ENCODE data around the gene GPC3.

DNA sequence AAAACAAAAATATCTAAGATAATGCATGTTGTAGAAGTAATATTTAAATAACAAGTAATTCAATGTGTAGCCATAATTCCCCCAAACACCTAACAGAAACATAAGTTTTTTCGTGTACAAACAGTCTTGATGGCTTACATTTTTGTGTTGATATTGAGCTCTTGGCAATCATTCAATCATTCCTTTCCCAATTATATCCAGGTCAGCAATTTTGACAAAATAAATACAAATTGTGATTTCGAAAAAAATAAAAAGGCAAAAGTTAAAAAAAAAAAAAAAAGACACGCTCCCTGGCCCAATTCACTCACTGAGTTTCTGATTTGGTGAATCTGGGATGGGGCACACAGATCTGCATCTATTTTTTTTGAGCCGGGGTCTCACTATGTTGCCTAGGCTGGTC lies 382.5 kb downstream of the GPC3 start:
- TF ChIP-seq, protein P1, sequence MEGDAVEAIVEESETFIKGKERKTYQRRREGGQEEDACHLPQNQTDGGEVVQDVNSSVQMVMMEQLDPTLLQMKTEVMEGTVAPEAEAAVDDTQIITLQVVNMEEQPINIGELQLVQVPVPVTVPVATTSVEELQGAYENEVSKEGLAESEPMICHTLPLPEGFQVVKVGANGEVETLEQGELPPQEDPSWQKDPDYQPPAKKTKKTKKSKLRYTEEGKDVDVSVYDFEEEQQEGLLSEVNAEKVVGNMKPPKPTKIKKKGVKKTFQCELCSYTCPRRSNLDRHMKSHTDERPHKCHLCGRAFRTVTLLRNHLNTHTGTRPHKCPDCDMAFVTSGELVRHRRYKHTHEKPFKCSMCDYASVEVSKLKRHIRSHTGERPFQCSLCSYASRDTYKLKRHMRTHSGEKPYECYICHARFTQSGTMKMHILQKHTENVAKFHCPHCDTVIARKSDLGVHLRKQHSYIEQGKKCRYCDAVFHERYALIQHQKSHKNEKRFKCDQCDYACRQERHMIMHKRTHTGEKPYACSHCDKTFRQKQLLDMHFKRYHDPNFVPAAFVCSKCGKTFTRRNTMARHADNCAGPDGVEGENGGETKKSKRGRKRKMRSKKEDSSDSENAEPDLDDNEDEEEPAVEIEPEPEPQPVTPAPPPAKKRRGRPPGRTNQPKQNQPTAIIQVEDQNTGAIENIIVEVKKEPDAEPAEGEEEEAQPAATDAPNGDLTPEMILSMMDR (IDR thresholded peaks at IDR 0.05 in 2 of 3, conservative IDR thresholded peaks at IDR 0.05 in 1 of 3; ENCODE audit: borderline replicate concordance in 1 of 3, insufficient read depth in 1 of 3, low read depth in 2 of 3, low read length in 2 of 3), result no peak
- TF ChIP-seq, protein P2, sequence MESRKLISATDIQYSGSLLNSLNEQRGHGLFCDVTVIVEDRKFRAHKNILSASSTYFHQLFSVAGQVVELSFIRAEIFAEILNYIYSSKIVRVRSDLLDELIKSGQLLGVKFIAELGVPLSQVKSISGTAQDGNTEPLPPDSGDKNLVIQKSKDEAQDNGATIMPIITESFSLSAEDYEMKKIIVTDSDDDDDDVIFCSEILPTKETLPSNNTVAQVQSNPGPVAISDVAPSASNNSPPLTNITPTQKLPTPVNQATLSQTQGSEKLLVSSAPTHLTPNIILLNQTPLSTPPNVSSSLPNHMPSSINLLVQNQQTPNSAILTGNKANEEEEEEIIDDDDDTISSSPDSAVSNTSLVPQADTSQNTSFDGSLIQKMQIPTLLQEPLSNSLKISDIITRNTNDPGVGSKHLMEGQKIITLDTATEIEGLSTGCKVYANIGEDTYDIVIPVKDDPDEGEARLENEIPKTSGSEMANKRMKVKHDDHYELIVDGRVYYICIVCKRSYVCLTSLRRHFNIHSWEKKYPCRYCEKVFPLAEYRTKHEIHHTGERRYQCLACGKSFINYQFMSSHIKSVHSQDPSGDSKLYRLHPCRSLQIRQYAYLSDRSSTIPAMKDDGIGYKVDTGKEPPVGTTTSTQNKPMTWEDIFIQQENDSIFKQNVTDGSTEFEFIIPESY (IDR thresholded peaks at IDR 0.05; ENCODE audit: extremely low read depth, insufficient replicate concordance, low read length), result no peak
- TF ChIP-seq JUND (IDR thresholded peaks at IDR 0.05) (no peak), EZH2 (IDR thresholded peaks at IDR 0.05) (no peak), POLR2A (IDR thresholded peaks at IDR 0.05; ENCODE audit: borderline replicate concordance, extremely low read depth, insufficient read depth, insufficient read length) (no peak), YY1 (IDR thresholded peaks at IDR 0.05; ENCODE audit: extremely low read depth, insufficient replicate concordance, low read depth, low read length) (no peak), RAD21 (IDR thresholded peaks at IDR 0.05; ENCODE audit: low read depth) (no peak), ATF3 (IDR thresholded peaks at IDR 0.05) (no peak), POLR2AphosphoS5 (IDR thresholded peaks at IDR 0.05; ENCODE audit: low read depth, low read length) (no peak)
- TF ChIP-seq, protein P3, sequence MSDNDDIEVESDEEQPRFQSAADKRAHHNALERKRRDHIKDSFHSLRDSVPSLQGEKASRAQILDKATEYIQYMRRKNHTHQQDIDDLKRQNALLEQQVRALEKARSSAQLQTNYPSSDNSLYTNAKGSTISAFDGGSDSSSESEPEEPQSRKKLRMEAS (IDR thresholded peaks at IDR 0.05), result no peak
